GM12878 (cell line): ENCODE results near the gene GLRA1. TPM values are rescaled to one million over a fixed set of nuclear protein-coding genes. Genes with fewer than 3 reads are reported as not detected.
"Not testable (repeated sequence)": the region's sequence is repeated elsewhere in the genome, so short reads cannot be mapped to it uniquely, and the experiment has no call there.

Source experiments
- ATAC-seq: fragments of 200-7000 bp; cut with Tn5 transposase; 3 replicates; pipeline ENCODE4 v1.9.1; 2020; ENCODE audit warnings: mild to moderate bottlenecking, moderate library complexity
- BruUV-seq: library from RNA; stranded (reverse); fragments of 400-500 nt; replicated peaks from 2 replicates; lab custom pipeline; 2021; lab: Mats Ljungman, UMichigan
- CTCF ChIA-PET: fragments of 300-600 bp; sonication (Branson Sonifier 250); formaldehyde crosslinking; extraction: SDS; loops from one replicate; lab custom pipeline; 2021; ENCODE audit warnings: inconsistent platforms; lab: Yijun Ruan, JAX
- POLR2A ChIA-PET: fragments of 350-600 bp; formaldehyde crosslinking; extraction: SDS; loops from one replicate; lab custom pipeline; 2021; ENCODE audit warnings: inconsistent platforms; lab: Charles Lee
- RAD21 ChIA-PET: fragments of 300-600 bp; sonication (Branson Sonifier 250); formaldehyde crosslinking; loops from one replicate; lab custom pipeline; 2023; ENCODE audit warnings: antibody characterized with exemption; ENCODE audit not compliant: unreplicated experiment; lab: Charles Lee
- SMC1A ChIA-PET: fragments of 300-600 bp; sonication (Branson Sonifier 250); formaldehyde crosslinking; loops from one replicate; lab custom pipeline; 2023; ENCODE audit not compliant: unreplicated experiment, uncharacterized antibody; lab: Charles Lee
- DNase-seq: peaks from one replicate; pipeline ENCODE4 v3.0.0-alpha.2; 2011; ENCODE audit warnings: low read depth, low spot score
- FAIRE-seq: peaks from 3 replicates; lab custom pipeline; 2011; peaks lifted over from hg19 to GRCh38; lab: Jason Lieb, UNC
- H2AFZ ChIP-seq: 2 replicates; pipeline ENCODE4 v1.6.0; 2011; ENCODE audit warnings: low read depth, low read length, control low read depth; ENCODE audit not compliant: control insufficient read depth
- H3K27ac ChIP-seq: 2 replicates; pipeline ENCODE4 v1.5.1; 2011; ENCODE audit warnings: control low read depth; ENCODE audit not compliant: control insufficient read depth, insufficient read depth
- H3K27me3 ChIP-seq, 2 experiments: replicated peaks in 1 of 2; 2 replicates each; pipeline versions ENCODE4 v1.6.0 to v1.6.1; 2011; ENCODE audit warnings: low read length in 1 of 2; ENCODE audit not compliant: control insufficient read depth in 2 of 2, insufficient read depth in 2 of 2
- H3K36me3 ChIP-seq, 2 experiments: 2 replicates each; pipeline ENCODE4 v1.5.1; 2011; ENCODE audit warnings: low read length in 1 of 2; ENCODE audit not compliant: control insufficient read depth in 2 of 2, insufficient read depth in 2 of 2
- H3K4me1 ChIP-seq: 2 replicates; pipeline ENCODE4 v1.6.1; 2011; ENCODE audit warnings: mild to moderate bottlenecking, low read length, moderate library complexity, mixed read lengths; ENCODE audit not compliant: control insufficient read depth, insufficient read depth
- H3K4me2 ChIP-seq: 2 replicates; pipeline ENCODE4 v1.6.0; 2011; ENCODE audit warnings: control low read depth; ENCODE audit not compliant: control insufficient read depth, insufficient read depth
- H3K4me3 ChIP-seq: fragments of 200-600 bp; sonication (generic); 2 replicates; pipeline ENCODE4 v1.5.1; 2016
- H3K79me2 ChIP-seq: 2 replicates; pipeline ENCODE4 v1.6.0; 2011; ENCODE audit warnings: low read length; ENCODE audit not compliant: control insufficient read depth, insufficient read depth
- H3K9ac ChIP-seq: 2 replicates; pipeline ENCODE4 v1.8.0; 2011; ENCODE audit warnings: low read length, control low read depth, mixed read lengths; ENCODE audit not compliant: control insufficient read depth, insufficient read depth
- H3K9me3 ChIP-seq: replicated peaks from 3 replicates; pipeline ENCODE4 v1.5.1; 2011; ENCODE audit warnings: mild to moderate bottlenecking, low read length; ENCODE audit not compliant: control insufficient read depth, insufficient read depth
- H4K20me1 ChIP-seq: 2 replicates; pipeline ENCODE4 v1.6.0; 2011; ENCODE audit not compliant: control insufficient read depth, insufficient read depth
- BHLHE40 ChIP-seq, 2 experiments: fragments of 450-650 bp in 1 of 2; IDR thresholded peaks; 2 replicates each; pipeline ENCODE4 v1.6.1; 2011 to 2017; ENCODE audit warnings: low read depth in 2 of 2, borderline replicate concordance in 1 of 2, improper control_type of control experiment in 1 of 2, low read length in 1 of 2, mild to moderate bottlenecking in 1 of 2
- GATAD2B ChIP-seq: fragments of 450-650 bp; conservative IDR thresholded peaks from 2 replicates; pipeline ENCODE4 v1.6.1; 2017; ENCODE audit warnings: low read depth, mild to moderate bottlenecking, moderate library complexity
- HDAC6 ChIP-seq: fragments of 200-600 bp; sonication (generic); IDR thresholded peaks from one replicate; pipeline ENCODE4 v1.8.0; 2017; ENCODE audit warnings: antibody characterized with exemption; ENCODE audit not compliant: unreplicated experiment
- SPI1 ChIP-seq: IDR thresholded peaks from 2 replicates; pipeline ENCODE4 v1.6.1; 2011; ENCODE audit warnings: low read depth, mild to moderate bottlenecking, low read length, moderate library complexity, borderline replicate concordance; ENCODE audit not compliant: insufficient read depth
- WGBS: methylation state at CpG from one replicate; pipeline ENCODE4 v1.1.6; 2016; ENCODE audit warnings: low lambda C conversion rate; ENCODE audit not compliant: insufficient replicate concordance, insufficient coverage; ENCODE audit errors: missing lambda C conversion rate; 5-methylcytosine and 5-hydroxymethylcytosine counted together
- in situ Hi-C: fragments of 300-500 bp; cut with MboI; formaldehyde crosslinking; loops from 9 replicates; pipeline ENCODE4 v1.14.3; 2018; ENCODE audit warnings: mixed read lengths
- intact Hi-C: fragments of 100-400 bp; cut with micrococcal nuclease; formaldehyde crosslinking; loops from one replicate; pipeline ENCODE4 v1.14.2; 2022; ENCODE audit not compliant: unreplicated experiment
- polyA plus RNA-seq, 11 experiments: library from polyadenylated mRNA; depleted of rRNA in 4 of 11; unstranded in 6 of 11; stranded (reverse) in 5 of 11; fragments of >200 nt; fragmentation: Nextera tagmentation in 4 of 11; fragmentation: Illumina TruSeq in 1 of 11; extraction: Ambion mirVana in 4 of 11; extraction: Trizol in 1 of 11; gene quantifications; 1 replicate in 1 of 11; 2 replicates in 10 of 11; pipeline versions ENCODE4 v1.2.1 to v1.2.3, GENCODE V29; 2011 to 2016; ENCODE audit warnings: inconsistent platforms in 2 of 11, missing spikeins in 2 of 11, low read depth in 1 of 11
- total RNA-seq, 4 experiments: library from RNA; depleted of rRNA in 3 of 4; stranded (reverse); fragments of >200 nt in 3 of 4; fragmentation: Illumina TruSeq in 1 of 4; extraction: Trizol in 1 of 4; gene quantifications; 2 replicates each; pipeline versions ENCODE4 v1.2.1 to v1.2.3, GENCODE V29; 2013 to 2021

Gene GLRA1
- total and polyA plus RNA-seq, 10 of the 15 experiments (the other 5 are each of a cell fraction or from before 2014, with no cell fraction given), result not detected

DNA sequence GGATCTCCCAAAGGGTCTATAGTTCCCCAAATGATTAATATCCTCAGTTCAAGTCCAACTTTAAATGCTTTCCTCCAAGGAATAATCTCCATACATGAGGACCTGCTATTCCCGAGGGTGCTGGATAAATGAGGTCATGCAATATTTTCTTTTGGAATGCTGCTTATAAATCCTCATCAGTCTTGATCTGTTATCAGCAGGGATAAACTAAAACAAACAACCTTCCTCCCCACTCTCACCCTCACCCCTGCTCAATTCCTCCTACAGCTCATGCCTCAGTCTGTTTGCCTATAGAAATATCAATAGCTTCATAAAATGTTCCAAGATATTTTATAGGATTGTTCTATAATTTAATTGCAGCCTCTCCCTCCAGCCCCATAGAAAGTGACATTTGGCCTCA lies 61.1 kb downstream of the GLRA1 start:
- no peak overlapping the region for H2AFZ ChIP-seq
- in situ Hi-C loops, result no loop called here
- POLR2A ChIA-PET, result no interaction called here

GRCh38 chr5:151862811-151863472 lies 61.7 kb downstream of the GLRA1 start:
- H3K79me2 ChIP-seq, result no peaks in the 10 kb centered on the region
- H3K27me3 ChIP-seq, result no peaks in the 10 kb centered on the region
- H3K27ac ChIP-seq, result no peak overlapping the region
- H3K9me3 ChIP-seq, result no peaks in the 10 kb centered on the region
- H3K9ac ChIP-seq, result no peak overlapping the region
- H4K20me1 ChIP-seq, result no peaks in the 10 kb centered on the region
- H3K4me1 ChIP-seq, result 0 out of 2 replicates have a peak, but pooled peaks cover 4% of the 10 kb centered on the region
- 20% methylated on average over 2 of the region's 2 CpGs for WGBS
- no peak for TF ChIP-seq BHLHE40 (IDR thresholded peaks at IDR 0.05; ENCODE audit: borderline replicate concordance in 1 of 2, low read depth in 2 of 2, low read length in 1 of 2)
- peak; percentile 79; the same call in 1 of the 2 replicates for TF ChIP-seq SPI1
- TF ChIP-seq, all 136 proteins: peak for 1
- SMC1A ChIA-PET, result interaction anchor here (0.8 to 1.3 kb wide), 3 partner anchors 37 to 42 kb away, joined by 3 to 5 read pairs (median 3); no protein-coding TSS in a partner anchor
- H3K36me3 ChIP-seq, result no peaks in the 10 kb centered on the region
- ATAC-seq (peak; percentile 73), DNase-seq (no peak), FAIRE-seq (no peak)
- H2AFZ ChIP-seq, result no peak overlapping the region
- CTCF ChIA-PET, result interaction anchor here (0.6 to 2.0 kb wide), 4 partner anchors 37 to 715 kb away, joined by 3 to 6 read pairs (median 4); no protein-coding TSS in a partner anchor
- H3K4me2 ChIP-seq, result no peak overlapping the region
- intact Hi-C loops (no loop called here), in situ Hi-C loops (no loop called here)
- no TSS peak for BruUV-seq
- POLR2A ChIA-PET, result no interaction called here
- RAD21 ChIA-PET, result no interaction called here
- H3K4me3 ChIP-seq, result no peak overlapping the region

More for the DNA sequence above, 61.1 kb downstream of the GLRA1 start:
- H3K9ac ChIP-seq, result no peak overlapping the region
- no peaks in the 10 kb centered on the region for H3K9me3 ChIP-seq
- no peaks in the 10 kb centered on the region for H3K36me3 ChIP-seq
- TF ChIP-seq HDAC6 (no peak), GATAD2B (no peak)
- RAD21 ChIA-PET, result no interaction called here
- SMC1A ChIA-PET, result interaction anchor here (1.0 to 1.4 kb wide), 3 partner anchors 9 to 42 kb away, joined by 3 to 5 read pairs (median 3); no protein-coding TSS in a partner anchor
- no TSS peak for BruUV-seq
- H3K27ac ChIP-seq, result no peak overlapping the region
- no peak overlapping the region for H3K4me3 ChIP-seq
- H3K79me2 ChIP-seq, result no peaks in the 10 kb centered on the region
- CTCF ChIA-PET, result interaction anchor here (0.6 to 2.0 kb wide), 3 partner anchors 38 to 716 kb away, joined by 3 to 6 read pairs (median 5); no protein-coding TSS in a partner anchor
- intact Hi-C loops, result no loop called here
- WGBS, result 0% methylated on average over 1 of the region's 1 CpG
- FAIRE-seq (no peak), ATAC-seq (no peak), DNase-seq (no peak)
- H3K4me2 ChIP-seq, result no peak overlapping the region
- H3K27me3 ChIP-seq, result no peaks in the 10 kb centered on the region
- H3K4me1 ChIP-seq, result 0 out of 2 replicates have a peak, but pooled peaks cover 4% of the 10 kb centered on the region
- H4K20me1 ChIP-seq, result no peaks in the 10 kb centered on the region

- H2AFZ ChIP-seq, H3K9ac ChIP-seq, BruUV-seq, H3K4me2 ChIP-seq, in situ Hi-C loops, FAIRE-seq, H3K36me3 ChIP-seq, H4K20me1 ChIP-seq, H3K27me3 ChIP-seq, H3K4me3 ChIP-seq, RAD21 ChIA-PET, H3K4me1 ChIP-seq, H3K27ac ChIP-seq, CTCF ChIA-PET, intact Hi-C loops, H3K9me3 ChIP-seq, SMC1A ChIA-PET, H3K79me2 ChIP-seq, DNase-seq, ATAC-seq, POLR2A ChIA-PET: not testable (repeated sequence)
- WGBS, result 59% methylated on average over 3 of the region's 4 CpGs
These were observed 63.8 kb downstream of the GLRA1 start for GRCh38 chr5:151860867-151861266.
